HuH-7.5 (cell line): Measurements from ENCODE around the gene PCDHGB4.
"Not testable (repeated sequence)": the region's sequence is repeated elsewhere in the genome, so short reads cannot be mapped to it uniquely, and the experiment has no call there.

Experiments
- DNase-seq: peaks from one replicate; pipeline ENCODE4 v3.0.0; 2011; ENCODE audit warnings: low spot score

Gene PCDHGB4

GRCh38 chr5:141366016-141366896, 21.2 kb upstream of the PCDHGB4 start:
- DNase-seq = no peak

- DNase-seq = no peak
Measured at GRCh38 chr5:141369994-141370848, 17.3 kb upstream of the PCDHGB4 start, which contains the start of gene PCDHGB3. TSS of gene PCDHGB3 (plus strand) at chr5:141370242. CDS start at chr5:141370395, 153 bp downstream.

DNA sequence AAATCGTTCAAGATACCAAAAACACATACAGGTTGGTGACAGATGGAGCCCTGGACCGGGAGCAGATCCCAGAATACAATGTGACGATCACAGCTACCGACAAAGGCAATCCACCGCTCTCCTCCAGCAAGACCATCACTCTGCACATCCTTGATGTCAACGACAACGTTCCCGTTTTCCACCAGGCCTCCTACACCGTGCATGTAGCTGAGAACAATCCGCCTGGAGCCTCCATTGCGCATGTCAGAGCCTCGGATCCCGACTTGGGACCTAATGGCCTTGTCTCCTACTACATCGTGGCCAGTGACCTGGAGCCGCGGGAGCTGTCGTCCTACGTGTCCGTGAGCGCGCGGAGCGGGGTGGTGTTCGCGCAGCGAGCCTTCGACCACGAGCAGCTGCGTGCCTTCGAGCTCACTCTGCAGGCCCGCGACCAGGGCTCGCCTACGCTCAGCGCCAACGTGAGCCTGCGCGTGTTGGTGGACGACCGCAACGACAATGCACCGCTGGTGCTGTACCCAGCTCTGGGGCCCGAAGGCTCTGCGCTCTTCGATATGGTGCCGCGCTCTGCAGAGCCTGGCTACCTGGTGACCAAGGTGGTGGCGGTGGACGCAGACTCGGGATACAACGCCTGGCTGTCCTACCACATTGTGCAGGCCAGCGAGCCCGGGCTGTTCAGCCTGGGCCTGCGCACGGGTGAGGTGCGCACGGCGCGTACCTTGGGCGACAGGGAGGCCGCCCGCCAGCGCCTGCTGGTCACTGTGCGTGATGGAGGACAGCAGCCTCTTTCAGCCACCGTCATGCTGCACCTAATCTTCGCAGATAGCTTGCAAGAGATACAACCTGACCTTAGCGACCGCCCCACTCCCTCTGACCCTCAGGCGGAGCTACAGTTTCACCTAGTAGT, 15.7 kb upstream of the PCDHGB4 start:
- DNase-seq = no peak

GRCh38 chr5:141373673-141374317, 13.7 kb upstream of the PCDHGB4 start, which contains the start of gene PCDHGA6:
TSS of gene PCDHGA6 (plus strand) at chr5:141373891. CDS start at chr5:141374084, 193 bp downstream.
- no peak for DNase-seq

DNA sequence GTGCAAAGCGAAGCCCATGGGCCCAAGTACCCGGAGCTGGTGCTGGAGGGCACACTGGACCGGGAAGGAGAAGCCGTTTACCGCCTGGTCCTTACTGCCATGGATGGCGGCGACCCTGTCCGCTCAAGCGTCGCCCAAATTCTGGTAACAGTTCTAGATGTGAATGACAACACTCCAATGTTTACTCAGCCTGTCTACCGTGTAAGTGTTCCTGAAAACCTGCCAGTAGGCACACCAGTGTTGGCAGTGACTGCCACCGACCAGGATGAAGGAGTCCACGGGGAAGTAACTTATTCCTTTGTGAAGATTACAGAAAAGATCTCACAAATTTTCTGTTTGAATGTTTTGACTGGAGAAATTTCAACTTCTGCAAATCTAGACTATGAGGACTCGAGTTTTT, 12.9 kb upstream of the PCDHGB4 start:
- no peak for DNase-seq

GRCh38 chr5:141375444-141376155, 11.9 kb upstream of the PCDHGB4 start:
- DNase-seq = not testable (repeated sequence)

DNA sequence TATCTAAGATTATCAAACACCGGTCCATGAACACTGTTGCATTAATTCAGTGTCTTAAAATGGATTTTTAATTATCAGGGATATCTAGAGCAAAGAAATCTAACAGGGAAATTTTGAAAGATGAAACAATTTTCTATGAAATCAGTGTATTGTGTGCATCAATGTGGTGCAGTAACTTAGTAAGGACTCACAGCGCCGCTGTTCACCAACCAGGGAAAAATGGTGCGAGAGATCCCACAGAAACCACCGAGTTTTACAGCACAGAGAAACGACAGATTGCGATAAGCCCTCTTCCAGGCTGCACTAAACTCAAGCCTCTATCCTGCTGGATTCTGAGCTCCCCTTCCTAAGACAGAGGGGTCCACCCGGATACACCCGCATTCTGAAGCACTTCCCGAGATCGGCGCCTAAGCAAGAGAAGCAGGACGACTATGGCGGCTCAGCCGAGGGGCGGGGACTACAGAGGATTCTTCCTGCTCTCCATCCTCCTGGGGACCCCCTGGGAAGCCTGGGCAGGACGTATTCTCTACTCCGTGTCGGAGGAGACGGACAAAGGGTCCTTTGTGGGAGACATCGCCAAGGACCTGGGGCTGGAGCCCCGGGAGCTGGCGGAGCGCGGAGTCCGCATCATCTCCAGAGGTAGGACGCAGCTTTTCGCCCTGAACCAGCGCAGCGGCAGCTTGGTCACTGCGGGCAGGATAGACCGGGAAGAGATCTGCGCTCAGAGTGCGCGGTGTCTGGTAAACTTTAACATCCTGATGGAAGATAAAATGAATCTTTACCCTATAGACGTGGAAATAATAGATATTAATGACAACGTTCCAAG, 4.8 kb upstream of the PCDHGB4 start, which contains the start of gene PCDHGA7:
Gene PCDHGA7 (plus strand): TSS at position 274 of the 826 bp plus-strand sequence. CDS start 158 bp downstream, at position 432.
- DNase-seq = peak; percentile 70

DNA sequence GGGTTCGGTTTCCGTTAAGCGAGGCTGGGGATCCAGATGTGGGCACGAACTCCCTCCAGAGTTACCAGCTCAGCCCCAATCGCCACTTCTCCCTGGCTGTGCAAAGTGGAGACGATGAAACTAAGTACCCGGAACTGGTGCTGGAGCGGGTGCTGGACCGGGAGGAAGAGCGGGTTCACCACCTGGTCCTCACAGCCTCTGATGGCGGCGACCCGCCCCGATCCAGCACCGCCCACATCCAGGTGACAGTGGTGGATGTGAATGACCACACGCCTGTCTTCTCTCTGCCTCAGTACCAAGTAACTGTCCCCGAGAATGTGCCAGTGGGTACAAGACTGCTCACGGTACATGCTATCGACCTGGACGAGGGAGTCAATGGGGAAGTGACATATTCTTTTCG, 4.2 kb upstream of the PCDHGB4 start:
- DNase-seq = peak; percentile 23

DNA sequence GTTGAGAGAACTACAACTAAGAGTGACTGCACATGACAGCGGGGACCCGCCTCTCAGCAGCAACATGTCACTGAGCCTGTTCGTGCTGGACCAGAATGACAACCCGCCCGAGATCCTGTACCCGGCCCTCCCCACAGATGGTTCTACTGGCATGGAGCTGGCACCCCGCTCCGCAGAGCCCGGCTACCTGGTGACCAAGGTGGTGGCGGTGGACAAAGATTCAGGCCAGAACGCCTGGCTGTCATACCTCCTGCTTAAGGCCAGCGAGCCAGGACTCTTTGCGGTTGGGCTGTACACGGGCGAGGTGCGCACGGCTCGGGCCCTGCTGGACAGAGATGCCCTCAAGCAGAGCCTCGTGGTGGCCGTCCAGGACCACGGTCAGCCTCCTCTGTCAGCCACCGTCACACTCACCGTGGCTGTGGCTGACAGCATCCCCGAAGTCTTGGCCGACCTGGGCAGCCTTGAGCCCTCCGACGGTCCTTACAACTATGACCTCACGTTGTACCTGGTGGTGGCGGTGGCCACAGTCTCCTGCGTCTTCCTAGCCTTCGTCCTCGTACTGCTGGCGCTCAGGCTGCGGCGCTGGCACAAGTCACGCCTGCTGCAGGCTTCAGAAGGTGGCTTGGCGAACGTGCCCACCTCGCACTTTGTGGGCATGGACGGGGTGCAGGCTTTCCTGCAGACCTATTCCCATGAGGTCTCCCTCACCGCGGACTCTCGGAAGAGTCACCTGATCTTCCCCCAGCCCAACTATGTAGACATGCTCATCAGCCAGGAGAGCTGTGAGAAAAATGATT, 2.8 kb upstream of the PCDHGB4 start:
- DNase-seq = no peak

- DNase-seq = no peak
Measured at GRCh38 chr5:141388661-141389060, 1.2 kb downstream of the PCDHGB4 start.

DNA sequence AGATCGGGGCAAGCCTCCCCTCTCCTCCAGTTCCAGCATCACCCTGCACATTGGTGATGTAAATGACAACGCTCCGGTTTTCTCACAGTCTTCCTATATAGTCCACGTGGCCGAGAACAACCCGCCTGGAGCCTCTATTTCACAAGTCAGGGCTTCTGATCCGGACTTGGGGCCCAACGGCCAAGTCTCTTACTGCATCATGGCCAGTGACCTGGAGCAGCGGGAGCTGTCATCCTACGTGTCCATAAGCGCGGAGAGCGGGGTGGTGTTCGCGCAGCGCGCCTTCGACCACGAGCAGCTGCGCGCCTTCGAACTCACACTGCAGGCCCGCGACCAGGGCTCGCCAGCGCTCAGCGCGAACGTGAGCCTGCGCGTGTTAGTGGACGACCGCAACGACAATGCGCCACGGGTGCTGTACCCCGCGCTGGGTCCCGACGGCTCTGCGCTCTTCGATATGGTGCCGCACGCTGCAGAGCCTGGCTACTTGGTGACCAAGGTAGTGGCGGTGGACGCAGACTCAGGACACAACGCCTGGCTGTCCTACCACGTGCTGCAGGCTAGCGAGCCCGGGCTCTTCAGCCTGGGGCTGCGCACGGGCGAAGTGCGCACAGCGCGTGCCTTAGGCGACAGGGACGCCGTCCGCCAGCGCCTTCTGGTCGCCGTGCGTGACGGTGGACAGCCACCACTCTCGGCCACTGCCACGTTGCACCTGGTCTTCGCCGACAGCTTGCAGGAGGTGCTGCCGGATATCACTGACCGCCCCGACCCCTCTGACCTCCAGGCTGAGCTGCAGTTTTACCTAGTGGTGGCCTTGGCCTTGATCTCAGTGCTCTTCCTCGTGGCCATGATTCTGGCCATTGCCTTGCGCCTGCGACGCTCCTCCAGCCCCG, 1.9 kb downstream of the PCDHGB4 start:
- DNase-seq = no peak

GRCh38 chr5:141392429-141393198, 5.1 kb downstream of the PCDHGB4 start, which contains the start of gene PCDHGA8:
TSS of gene PCDHGA8 (plus strand) at chr5:141392633. CDS start at chr5:141392814, 181 bp downstream.
- DNase-seq = no peak

GRCh38 chr5:141393267-141393666, 5.8 kb downstream of the PCDHGB4 start:
- DNase-seq = no peak

GRCh38 chr5:141394401-141395187, 7.1 kb downstream of the PCDHGB4 start:
- DNase-seq = not testable (repeated sequence)

GRCh38 chr5:141397756-141398551, 10.5 kb downstream of the PCDHGB4 start, which contains the start of gene PCDHGB5:
TSS of gene PCDHGB5 (plus strand) at chr5:141397947. CDS start at chr5:141398128, 181 bp downstream.
- peak; percentile 80 for DNase-seq
